Mononuclear cell (primary cell): Measurements from ENCODE around the gene ANXA6. TPM values are rescaled to one million over a fixed set of nuclear protein-coding genes. Genes with fewer than 3 reads are reported as not detected.

Source experiments
- H3K27me3 ChIP-seq: 2 replicates; pipeline ENCODE4 v1.6.0; 2011; ENCODE audit warnings: low read length, control low read depth; ENCODE audit not compliant: insufficient read depth
- H3K4me1 ChIP-seq: 2 replicates; pipeline ENCODE4 v1.5.1; 2011; ENCODE audit warnings: mild to moderate bottlenecking, low read length, control low read depth; ENCODE audit not compliant: insufficient read depth
- H3K4me3 ChIP-seq: 2 replicates; pipeline ENCODE4 v1.5.1; 2011; ENCODE audit warnings: mild to moderate bottlenecking, low read length, moderate library complexity
- H3K9me3 ChIP-seq: 2 replicates; pipeline ENCODE4 v1.5.1; 2011; ENCODE audit warnings: low read depth, mild to moderate bottlenecking, control low read depth, low read length
- total RNA-seq: library from RNA; depleted of rRNA; stranded (reverse); fragments of >200 nt; gene quantifications from one replicate; pipeline ENCODE4 v1.2.3, GENCODE V29; 2012

The ANXA6 gene
- total RNA-seq, 1 donor, result 127 TPM

DNA sequence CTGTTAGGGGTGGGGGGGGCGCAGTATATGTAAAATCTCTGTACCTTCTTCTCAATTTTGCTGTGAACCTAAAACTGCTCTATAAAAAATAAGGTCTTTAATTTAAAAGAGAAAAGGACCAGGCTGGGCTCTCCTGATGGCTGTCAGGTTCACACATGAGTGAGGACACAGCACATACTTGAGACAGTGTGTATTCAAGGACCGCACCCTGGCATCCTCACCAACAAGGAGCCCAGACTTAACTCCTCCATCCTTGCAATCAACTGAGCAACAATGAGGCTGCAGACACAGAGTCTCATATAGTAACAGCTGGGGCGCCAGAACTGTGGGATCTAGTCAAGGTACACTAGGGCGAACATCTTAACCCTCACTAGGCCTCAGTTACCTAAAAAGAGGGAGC lies 86.6 kb downstream of the ANXA6 start:
- Histone ChIP-seq H3K4me3 (no peak overlapping the region), H3K4me1 (peaks cover 60% of the 10 kb centered on the region), H3K27me3 (no peaks in the 10 kb centered on the region), H3K9me3 (no peaks in the 10 kb centered on the region)

DNA sequence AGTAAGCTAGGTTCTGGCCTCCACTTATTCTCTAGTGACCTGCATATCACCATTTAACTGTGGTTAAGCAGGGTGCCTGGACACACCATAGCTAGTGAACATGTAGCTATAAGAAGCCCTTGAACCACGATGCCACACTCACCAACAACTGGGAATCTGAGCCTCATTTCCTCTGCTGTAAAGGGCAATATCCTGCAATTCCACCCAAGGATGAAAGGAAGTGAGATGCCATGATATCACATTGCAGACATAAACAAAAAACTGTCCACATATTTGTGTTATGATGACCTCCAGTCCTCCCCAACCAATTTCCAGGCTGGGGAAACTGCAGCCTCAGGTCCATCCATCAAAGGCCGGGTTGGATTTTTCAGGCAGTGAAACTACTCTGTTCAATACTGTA lies 87.1 kb downstream of the ANXA6 start:
- H3K27me3 ChIP-seq, result no peaks in the 10 kb centered on the region
- H3K4me3 ChIP-seq, result no peak overlapping the region
- no peaks in the 10 kb centered on the region for H3K9me3 ChIP-seq
- H3K4me1 ChIP-seq, result peaks cover 58% of the 10 kb centered on the region

DNA sequence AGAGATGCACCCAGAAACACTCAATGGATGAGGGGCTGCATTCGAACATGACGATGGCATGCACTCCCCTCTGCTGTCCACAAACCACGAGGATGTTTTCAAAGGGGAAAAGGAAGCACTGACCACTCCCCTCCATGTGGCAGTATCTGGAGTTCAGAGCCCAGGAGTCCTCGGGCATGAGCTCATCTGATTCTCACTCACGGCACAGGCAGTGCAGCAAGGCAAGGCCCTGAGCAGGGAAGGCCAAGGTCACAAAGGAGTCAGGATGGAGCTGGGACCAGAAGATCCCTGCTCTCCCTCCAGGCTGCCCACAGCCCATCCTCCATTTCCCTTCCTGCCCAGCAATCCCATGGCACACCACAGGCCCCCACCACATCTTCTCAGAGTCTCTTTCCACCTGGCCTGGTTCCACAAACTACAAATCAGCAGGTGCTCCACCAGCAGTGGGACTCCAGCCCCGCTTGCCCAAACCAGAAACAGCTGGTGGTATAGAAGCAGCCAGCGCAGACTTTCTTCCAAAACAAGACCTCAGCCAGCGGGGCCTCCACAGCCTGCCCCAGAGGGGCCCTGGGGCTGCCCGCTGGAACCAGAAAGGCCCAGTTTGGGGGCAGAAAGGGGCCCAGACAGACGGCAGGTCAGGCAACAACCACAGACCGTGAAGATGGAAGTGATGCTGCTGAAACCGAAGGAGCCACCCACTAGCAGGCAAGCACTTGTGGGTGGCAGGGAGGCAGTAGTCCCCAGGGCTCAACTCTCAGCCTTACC lies 89.0 kb downstream of the ANXA6 start:
- peaks cover 57% of the 10 kb centered on the region for H3K4me1 ChIP-seq
- no peaks in the 10 kb centered on the region for H3K9me3 ChIP-seq
- H3K27me3 ChIP-seq, result no peaks in the 10 kb centered on the region
- no peak overlapping the region for H3K4me3 ChIP-seq

DNA sequence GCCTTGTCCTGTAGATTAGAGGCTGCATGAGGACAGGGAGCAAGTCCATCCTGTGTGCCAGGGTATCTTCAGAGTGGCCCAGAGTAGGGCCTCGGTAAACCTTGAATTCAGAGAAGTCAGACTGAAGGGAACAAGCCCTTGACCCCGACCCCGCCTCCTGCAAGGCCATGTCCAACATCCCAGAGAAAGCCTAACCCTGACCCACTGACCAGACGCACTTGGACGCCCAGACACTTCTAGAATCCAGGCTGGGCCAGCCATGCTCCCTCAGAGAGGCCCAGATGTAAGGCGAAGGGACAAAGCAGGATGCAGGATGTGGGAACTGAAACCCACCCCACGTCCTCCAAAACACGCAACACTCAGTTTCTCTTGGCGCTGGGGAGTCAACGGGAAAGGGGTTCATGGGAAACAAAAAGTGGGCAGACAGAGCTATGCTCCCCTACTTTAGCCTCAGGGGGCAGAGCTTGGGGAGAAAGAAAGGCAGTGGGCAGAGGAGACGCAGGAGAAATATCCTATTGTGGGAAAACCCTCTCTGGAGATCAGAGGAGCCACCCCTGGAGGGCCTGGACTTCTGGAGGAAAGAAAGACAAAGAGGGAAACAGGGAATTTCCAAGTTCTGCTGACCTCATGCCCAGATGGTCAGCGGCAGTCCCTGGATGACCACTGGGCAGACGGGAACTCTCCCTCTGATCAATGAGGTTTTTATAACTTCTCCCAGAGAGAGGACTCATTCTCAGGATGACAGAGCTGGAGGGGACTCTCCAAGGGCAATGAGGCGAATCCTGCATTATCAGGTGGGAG lies 89.7 kb downstream of the ANXA6 start:
- H3K4me3 ChIP-seq, result no peak overlapping the region
- H3K4me1 ChIP-seq, result peaks cover 65% of the 10 kb centered on the region

DNA sequence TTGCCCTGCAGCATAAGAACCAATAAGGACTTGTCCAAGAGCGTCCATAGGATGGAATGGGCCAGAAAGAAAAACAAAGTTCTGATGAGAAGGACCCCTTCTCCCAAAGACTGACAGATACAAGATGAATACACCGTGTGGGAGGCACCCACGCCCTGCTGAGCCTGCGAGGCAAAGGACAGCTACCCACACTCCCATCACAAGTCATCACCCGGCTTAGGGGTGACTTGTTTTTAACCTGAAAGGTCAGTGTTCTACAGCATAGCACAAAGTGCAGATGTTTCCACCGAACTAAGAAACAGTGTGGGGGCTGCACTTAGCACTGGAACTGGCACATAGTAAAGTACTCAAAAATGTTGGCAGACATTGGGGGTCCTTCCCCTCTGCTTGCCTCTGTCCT lies 90.7 kb downstream of the ANXA6 start:
- no peak overlapping the region for H3K4me3 ChIP-seq
- H3K9me3 ChIP-seq, result no peaks in the 10 kb centered on the region
- peaks cover 74% of the 10 kb centered on the region for H3K4me1 ChIP-seq
- H3K27me3 ChIP-seq, result no peaks in the 10 kb centered on the region

More for the DNA sequence above, 89.7 kb downstream of the ANXA6 start:
- Histone ChIP-seq H3K27me3 (no peaks in the 10 kb centered on the region), H3K9me3 (no peaks in the 10 kb centered on the region)

- H3K4me3 ChIP-seq, result no peak overlapping the region
- H3K4me1 ChIP-seq, result peaks cover 81% of the 10 kb centered on the region
- H3K9me3 ChIP-seq, result no peaks in the 10 kb centered on the region
- H3K27me3 ChIP-seq, result no peaks in the 10 kb centered on the region
These were observed 92.0 kb downstream of the ANXA6 start for GRCh38 chr5:151065609-151066008.

- Histone ChIP-seq H3K4me3 (no peak overlapping the region), H3K27me3 (no peaks in the 10 kb centered on the region), H3K4me1 (peaks cover 83% of the 10 kb centered on the region), H3K9me3 (no peaks in the 10 kb centered on the region)
These were observed 92.6 kb downstream of the ANXA6 start for GRCh38 chr5:151064916-151065499.

GRCh38 chr5:151063142-151063989 lies 94.2 kb downstream of the ANXA6 start:
- no peaks in the 10 kb centered on the region for H3K27me3 ChIP-seq
- H3K4me3 ChIP-seq, result no peak overlapping the region
- peaks cover 83% of the 10 kb centered on the region for H3K4me1 ChIP-seq
- H3K9me3 ChIP-seq, result no peaks in the 10 kb centered on the region

DNA sequence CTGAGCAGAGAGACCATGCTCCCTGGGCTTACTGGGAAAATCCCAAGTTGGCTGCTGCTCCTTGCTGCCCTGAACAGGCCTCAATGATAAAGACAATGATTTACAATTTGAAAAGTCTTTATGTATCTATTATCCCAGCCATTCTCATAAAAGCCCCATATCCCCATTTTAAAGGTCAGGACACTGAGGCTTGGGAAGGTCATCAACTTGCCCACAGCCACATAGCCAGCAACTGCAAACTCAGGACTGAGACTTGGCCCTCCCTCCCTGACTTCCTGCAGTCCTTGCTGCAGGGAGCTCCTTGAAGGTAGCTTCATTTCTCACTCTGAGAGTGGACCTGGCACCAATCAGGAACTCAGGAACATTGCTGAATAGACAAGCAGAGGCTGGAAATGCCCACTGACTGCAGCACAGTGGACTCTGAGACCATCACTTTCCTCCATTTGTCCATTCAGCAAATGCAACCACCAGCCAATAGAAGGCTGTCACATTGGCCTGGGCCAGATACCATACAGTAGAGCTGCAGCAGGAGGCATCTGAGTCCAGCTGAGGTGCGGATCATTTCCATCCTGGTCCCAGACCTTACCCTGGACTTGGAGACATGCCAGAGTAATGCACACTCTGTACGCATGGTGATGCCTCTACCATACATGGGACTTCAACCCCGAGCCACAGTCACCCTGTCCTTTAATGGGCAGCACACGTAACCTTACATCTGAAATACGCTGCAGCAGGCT lies 95.0 kb downstream of the ANXA6 start:
- Histone ChIP-seq H3K27me3 (no peaks in the 10 kb centered on the region), H3K4me3 (no peak overlapping the region), H3K9me3 (no peaks in the 10 kb centered on the region), H3K4me1 (peaks cover 83% of the 10 kb centered on the region)

DNA sequence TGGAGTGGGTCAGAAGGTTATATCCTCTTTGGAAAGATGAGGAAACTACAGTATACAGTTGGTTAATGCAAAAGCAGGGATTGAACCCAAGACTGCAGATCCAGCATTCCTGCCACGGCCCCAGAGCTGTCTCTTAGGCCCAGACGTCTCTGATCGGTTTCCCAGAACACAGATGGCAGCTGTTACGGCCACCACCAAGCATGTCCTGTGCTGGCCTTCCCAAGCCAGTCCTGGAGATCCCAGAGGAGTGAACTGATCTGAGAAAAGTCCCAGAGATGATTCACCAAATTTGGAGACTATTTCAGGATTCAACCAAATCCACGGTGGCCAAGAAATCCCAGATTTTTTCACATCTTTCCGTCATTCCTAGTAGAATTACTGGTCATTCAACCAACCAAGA lies 96.8 kb downstream of the ANXA6 start:
- H3K9me3 ChIP-seq, result no peaks in the 10 kb centered on the region
- peaks cover 91% of the 10 kb centered on the region for H3K4me1 ChIP-seq
- no peak overlapping the region for H3K4me3 ChIP-seq
- H3K27me3 ChIP-seq, result no peaks in the 10 kb centered on the region

DNA sequence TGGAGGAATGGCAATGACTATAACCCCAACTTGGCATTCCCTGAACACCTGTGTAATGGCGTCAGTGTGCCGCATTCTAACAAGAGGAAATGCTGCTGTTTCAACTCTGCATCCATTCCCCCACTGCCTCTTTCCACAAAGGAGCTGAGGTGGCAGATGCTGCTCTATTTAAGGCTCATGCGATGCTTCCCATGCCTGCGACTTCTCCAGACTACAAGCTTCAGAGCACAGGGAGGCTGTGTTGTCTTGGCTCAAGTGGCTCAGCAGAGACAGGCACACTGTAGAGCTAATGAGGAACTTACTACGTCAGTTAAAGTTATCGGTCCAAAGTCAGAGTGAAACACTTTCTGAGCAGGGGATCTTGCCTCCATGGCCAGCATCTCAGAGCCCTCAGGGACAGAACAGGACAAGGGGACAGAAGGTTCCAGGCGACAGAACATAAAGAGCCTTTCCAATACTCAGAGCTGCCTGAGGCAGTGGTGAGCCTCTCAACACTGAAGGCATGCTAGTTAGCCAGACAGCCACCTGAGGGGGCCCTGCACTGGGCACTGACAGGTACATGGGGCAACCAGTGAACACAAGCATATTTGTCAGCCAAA lies 98.6 kb downstream of the ANXA6 start:
- Histone ChIP-seq H3K4me3 (no peak overlapping the region), H3K4me1 (peaks cover 96% of the 10 kb centered on the region), H3K27me3 (no peaks in the 10 kb centered on the region), H3K9me3 (no peaks in the 10 kb centered on the region)

DNA sequence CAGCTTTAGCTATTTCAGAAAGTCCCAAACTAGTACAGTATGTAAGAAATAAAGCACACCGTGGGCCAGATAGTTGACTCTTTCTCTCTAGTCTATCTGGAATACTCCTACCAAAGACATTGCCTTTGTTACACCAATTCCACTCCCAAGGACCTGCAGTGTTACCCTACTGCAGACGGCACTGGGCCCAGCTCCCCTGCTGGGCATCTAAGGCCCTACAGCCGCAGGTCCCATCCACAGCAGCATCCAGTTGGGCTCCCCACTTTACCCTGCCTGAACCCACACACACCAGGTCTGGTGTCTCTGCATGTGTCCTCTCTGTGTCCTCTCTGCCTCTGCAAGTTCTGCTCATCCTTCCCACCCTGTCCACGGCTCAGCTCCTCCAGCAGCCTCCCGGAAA lies 99.3 kb downstream of the ANXA6 start:
- no peaks in the 10 kb centered on the region for H3K9me3 ChIP-seq
- peaks cover 96% of the 10 kb centered on the region for H3K4me1 ChIP-seq
- H3K27me3 ChIP-seq, result no peaks in the 10 kb centered on the region
- no peak overlapping the region for H3K4me3 ChIP-seq

DNA sequence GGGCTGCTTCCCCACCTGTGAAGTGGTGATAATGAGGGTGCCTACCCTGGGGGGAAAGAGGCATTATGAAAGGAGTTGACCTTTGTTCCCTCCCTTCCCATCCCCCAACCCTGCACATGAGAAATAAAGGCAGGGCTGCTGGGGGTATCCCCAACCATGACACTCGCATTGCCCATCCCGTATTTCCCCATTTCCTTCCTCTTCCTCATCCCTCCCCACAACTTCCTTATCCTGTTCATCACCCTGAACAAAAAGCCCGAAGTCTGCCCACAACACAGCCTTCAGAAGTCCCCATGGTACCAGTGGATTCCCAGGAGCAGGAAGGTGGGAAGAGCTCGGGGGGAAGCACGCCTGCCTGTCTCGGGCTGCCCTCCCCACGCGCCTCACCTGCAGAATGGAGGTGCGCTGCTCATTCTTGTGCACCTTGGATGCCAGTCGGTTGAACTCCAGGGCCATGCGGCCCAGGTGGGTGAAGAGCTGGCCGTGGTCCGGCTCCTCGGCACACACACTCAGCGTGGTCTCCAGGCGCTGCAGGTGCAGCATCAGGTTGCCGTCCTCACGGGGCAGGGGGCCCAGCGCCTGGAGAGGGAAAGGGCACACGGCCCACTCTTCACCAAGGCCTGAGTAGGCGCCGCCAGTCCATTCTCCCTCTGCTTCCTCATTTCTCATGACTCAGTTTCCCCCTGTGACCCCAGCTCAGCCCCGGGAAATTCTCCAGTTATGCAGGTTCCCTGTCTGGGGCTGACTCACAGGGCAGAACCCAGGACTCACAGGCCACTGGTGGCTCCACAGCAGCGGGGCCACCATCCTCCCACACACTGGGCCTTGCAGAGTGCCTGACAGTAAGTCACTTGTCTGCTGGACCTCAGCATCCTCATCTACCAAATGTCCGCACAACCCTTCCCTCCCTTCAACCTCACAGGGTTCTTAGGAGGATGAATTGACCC lies 100.9 kb downstream of the ANXA6 start:
- Histone ChIP-seq H3K27me3 (no peaks in the 10 kb centered on the region), H3K9me3 (no peaks in the 10 kb centered on the region), H3K4me1 (peaks cover 96% of the 10 kb centered on the region), H3K4me3 (no peak overlapping the region)
